Esophagus muscularis mucosa (tissue), 3 donors: ENCODE results near the gene PCDHA4.

ENCODE experiments used
- CTCF ChIP-seq, 3 experiments: fragments of 200-600 bp in 2 of 3; fragments of 450-650 bp in 1 of 3; sonication (generic) in 2 of 3; IDR thresholded peaks; one replicate each; pipeline ENCODE4 v1.5.1; 2017 to 2019; ENCODE audit warnings: antibody characterized with exemption in 3 of 3, mild to moderate bottlenecking in 2 of 3, moderate library complexity in 1 of 3
- POLR2A ChIP-seq: fragments of 450-650 bp; IDR thresholded peaks from one replicate; pipeline ENCODE4 v1.6.1; 2017; ENCODE audit warnings: antibody characterized with exemption, moderate library complexity, mild to moderate bottlenecking, low read depth

- TF ChIP-seq CTCF (IDR thresholded peaks at IDR 0.05) (no peak), POLR2A (no peak)
These were observed 34.4 kb downstream of the PCDHA4 start, which contains the start of gene PCDHA8 for GRCh38 chr5:140840978-140841962.
